GM12891 (cell line): Measurements from ENCODE around the gene GRIN2A.

Experiments used
- POLR2A ChIP-seq: IDR thresholded peaks from 2 replicates; pipeline ENCODE4 v1.6.1; 2011; ENCODE audit warnings: low read depth, low read length, control low read depth
- POLR2AphosphoS5 ChIP-seq: IDR thresholded peaks from 2 replicates; pipeline ENCODE4 v1.6.1; 2011; ENCODE audit warnings: low read depth, low read length, control low read depth
- POU2F2 ChIP-seq: IDR thresholded peaks from 2 replicates; pipeline ENCODE4 v1.6.1; 2011; ENCODE audit warnings: low read depth, mild to moderate bottlenecking, control low read depth, low read length, moderate library complexity
- SPI1 ChIP-seq: IDR thresholded peaks from 2 replicates; pipeline ENCODE4 v1.6.1; 2011; ENCODE audit warnings: low read depth, low read length, control low read depth
- TAF1 ChIP-seq: IDR thresholded peaks from 2 replicates; pipeline ENCODE4 v1.6.1; 2011; ENCODE audit warnings: low read depth, low read length, control low read depth

- no peak for TF ChIP-seq POLR2AphosphoS5
- TF ChIP-seq POU2F2: no peak
- TF ChIP-seq SPI1: no peak
- no peak for TF ChIP-seq POLR2A
- no peak for TF ChIP-seq TAF1
Measured at GRCh38 chr16:10128397-10129258, 53.6 kb downstream of the GRIN2A start.
